ENCODE data around the gene P2RX6. TPM values are rescaled to one million over a fixed set of nuclear protein-coding genes. Genes with fewer than 3 reads are reported as not detected.

Gene P2RX6
- total and polyA plus RNA-seq, 2 of the 4 experiments (the other 2 are of a cell fraction) = 0.90 to 1.6 TPM

GRCh38 chr22:21030032-21030431, 15.1 kb downstream of the P2RX6 start:
- WGBS, 2 experiments (ENCODE audit: extremely low coverage in 2 of 2, insufficient read length in 1 of 2) = 87% methylated on average over 7 of the region's 15 CpGs; no CpG with 5 or more reads in 1 of the 2 experiments
- no peak overlapping the region for H2AK5ac ChIP-seq (ENCODE audit: low read depth, low read length)
- H2AK9ac ChIP-seq (replicated peaks; ENCODE audit: low read depth, low read length, poor library complexity) = no peak overlapping the region
- H2AFZ ChIP-seq (replicated peaks; ENCODE audit: low read length, poor library complexity) = no peak overlapping the region
- no peaks in the 10 kb centered on the region for H3K9me1 ChIP-seq (ENCODE audit: insufficient read depth, low read length)
- no TSS peak for BruUV-seq (replicated peaks)
- H4K5ac ChIP-seq (ENCODE audit: low read depth, low read length) = no peak overlapping the region
- H3K9ac ChIP-seq (ENCODE audit: low read depth, low read length) = no peak overlapping the region
- in situ Hi-C loops (cut with MboI; ENCODE audit: low sequenced_read_pairs) (no loop called here), intact Hi-C loops (cut with micrococcal nuclease) (no loop called here), dilution Hi-C loops (cut with HindIII; ENCODE audit: low sequenced_read_pairs, unreplicated experiment) (no loop called here)
- no peak for ATAC-seq (ENCODE audit: low read depth)
- H3K36me3 ChIP-seq (ENCODE audit: control insufficient read depth, insufficient read depth, low read length) = no peaks in the 10 kb centered on the region
- H3K79me1 ChIP-seq (ENCODE audit: low read depth in 1 of 2, low read length in 2 of 2) = no peaks in the 10 kb centered on the region
- no peak overlapping the region for H2BK20ac ChIP-seq (ENCODE audit: low read depth, low read length)
- H3K9me3 ChIP-seq (ENCODE audit: control insufficient read depth, insufficient read depth, low read length) = no peaks in the 10 kb centered on the region
- H3K18ac ChIP-seq (ENCODE audit: low read depth, low read length) = no peak overlapping the region
- TF ChIP-seq, protein P1, sequence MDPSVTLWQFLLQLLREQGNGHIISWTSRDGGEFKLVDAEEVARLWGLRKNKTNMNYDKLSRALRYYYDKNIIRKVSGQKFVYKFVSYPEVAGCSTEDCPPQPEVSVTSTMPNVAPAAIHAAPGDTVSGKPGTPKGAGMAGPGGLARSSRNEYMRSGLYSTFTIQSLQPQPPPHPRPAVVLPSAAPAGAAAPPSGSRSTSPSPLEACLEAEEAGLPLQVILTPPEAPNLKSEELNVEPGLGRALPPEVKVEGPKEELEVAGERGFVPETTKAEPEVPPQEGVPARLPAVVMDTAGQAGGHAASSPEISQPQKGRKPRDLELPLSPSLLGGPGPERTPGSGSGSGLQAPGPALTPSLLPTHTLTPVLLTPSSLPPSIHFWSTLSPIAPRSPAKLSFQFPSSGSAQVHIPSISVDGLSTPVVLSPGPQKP (IDR thresholded peaks at IDR 0.05; ENCODE audit: borderline replicate concordance, low read depth, low read length) = no peak
- TF ChIP-seq CHD1 (IDR thresholded peaks at IDR 0.05; ENCODE audit: low read depth, low read length) (no peak), CTCF (conservative IDR thresholded peaks at IDR 0.05; ENCODE audit: low read depth, low read length) (no peak), RFX5 (IDR thresholded peaks at IDR 0.05; ENCODE audit: low read depth, low read length) (no peak), FOS (IDR thresholded peaks at IDR 0.05; ENCODE audit: low read depth, low read length) (no peak), BHLHE40 (IDR thresholded peaks at IDR 0.05; ENCODE audit: low read depth, low read length) (no peak), MXI1 (IDR thresholded peaks at IDR 0.05; ENCODE audit: borderline replicate concordance, low read depth, low read length) (no peak), MAFK (IDR thresholded peaks at IDR 0.05; ENCODE audit: low read depth, low read length) (no peak), NFE2L2 (IDR thresholded peaks at IDR 0.05; ENCODE audit: low read depth, low read length) (no peak), RAD21 (IDR thresholded peaks at IDR 0.05; ENCODE audit: low read length) (no peak), CEBPB (IDR thresholded peaks at IDR 0.05; ENCODE audit: low read depth, low read length) (no peak)
- POLR2A ChIA-PET (ENCODE audit: unreplicated experiment) = no interaction called here
- H3K4me2 ChIP-seq (ENCODE audit: low read depth, low read length) = no peak overlapping the region
- CTCF ChIA-PET = no interaction called here
- H3K14ac ChIP-seq (replicated peaks; ENCODE audit: low read depth, low read length) = no peak overlapping the region
- H2BK5ac ChIP-seq (ENCODE audit: low read depth, low read length, poor library complexity, severe bottlenecking) = no peak overlapping the region
- DNase-seq = no peak
- no peak overlapping the region for H3K4me3 ChIP-seq (ENCODE audit: insufficient read depth, low read depth, low read length)
- H4K20me1 ChIP-seq (ENCODE audit: insufficient read depth, low read length) = no peaks in the 10 kb centered on the region
- H3K27ac ChIP-seq (ENCODE audit: insufficient read depth, low read length) = no peak overlapping the region
- no peak overlapping the region for H4K91ac ChIP-seq (ENCODE audit: insufficient read depth, low read depth, low read length)
- no peak overlapping the region for H3K4ac ChIP-seq (ENCODE audit: low read depth, low read length)
- H3K56ac ChIP-seq (ENCODE audit: extremely low read depth, insufficient read depth, low read length) = no peak overlapping the region
- no peak overlapping the region for H3K23ac ChIP-seq (ENCODE audit: low read depth, low read length)
- H3K27me3 ChIP-seq (ENCODE audit: control insufficient read depth, insufficient read depth, low read length) = peaks cover 34% of the 10 kb centered on the region
- H2BK15ac ChIP-seq (ENCODE audit: low read depth, low read length) = no peak overlapping the region
- no peak overlapping the region for H2BK120ac ChIP-seq (ENCODE audit: low read depth, low read length)
- no peak overlapping the region for H4K8ac ChIP-seq (ENCODE audit: low read depth in 2 of 2, low read length in 2 of 2)
- peaks cover 3% of the 10 kb centered on the region; the same call in 1 of the 2 replicates for H3K4me1 ChIP-seq (ENCODE audit: control insufficient read depth, insufficient read depth, low read length)
